Umbilical cord (tissue), 2 donors: ENCODE data around the gene STON1. TPM values are rescaled to one million over a fixed set of nuclear protein-coding genes. Genes with fewer than 3 reads are reported as not detected.
"Not testable (repeated sequence)": the region's sequence is repeated elsewhere in the genome, so short reads cannot be mapped to it uniquely, and the experiment has no call there.

Source experiments
- DNase-seq: peaks from one replicate; pipeline ENCODE4 v3.0.0-alpha.2; 2015; ENCODE audit warnings: low spot score
- total RNA-seq: library from RNA; depleted of rRNA; stranded (reverse); fragments of >200 nt; gene quantifications from one replicate; pipeline ENCODE4 v1.2.3, GENCODE V29; 2014; ENCODE audit warnings: low replicate concordance; ENCODE audit not compliant: insufficient read depth

The STON1 gene
- total RNA-seq, 1 donor from 2014 or later, result 164 TPM

- peak; percentile 69 for DNase-seq
Observed at GRCh38 chr2:48569433-48569832, 39.5 kb downstream of the STON1 start.

- no peak for DNase-seq
Observed at GRCh38 chr2:48572816-48573215, 42.9 kb downstream of the STON1 start.

DNA sequence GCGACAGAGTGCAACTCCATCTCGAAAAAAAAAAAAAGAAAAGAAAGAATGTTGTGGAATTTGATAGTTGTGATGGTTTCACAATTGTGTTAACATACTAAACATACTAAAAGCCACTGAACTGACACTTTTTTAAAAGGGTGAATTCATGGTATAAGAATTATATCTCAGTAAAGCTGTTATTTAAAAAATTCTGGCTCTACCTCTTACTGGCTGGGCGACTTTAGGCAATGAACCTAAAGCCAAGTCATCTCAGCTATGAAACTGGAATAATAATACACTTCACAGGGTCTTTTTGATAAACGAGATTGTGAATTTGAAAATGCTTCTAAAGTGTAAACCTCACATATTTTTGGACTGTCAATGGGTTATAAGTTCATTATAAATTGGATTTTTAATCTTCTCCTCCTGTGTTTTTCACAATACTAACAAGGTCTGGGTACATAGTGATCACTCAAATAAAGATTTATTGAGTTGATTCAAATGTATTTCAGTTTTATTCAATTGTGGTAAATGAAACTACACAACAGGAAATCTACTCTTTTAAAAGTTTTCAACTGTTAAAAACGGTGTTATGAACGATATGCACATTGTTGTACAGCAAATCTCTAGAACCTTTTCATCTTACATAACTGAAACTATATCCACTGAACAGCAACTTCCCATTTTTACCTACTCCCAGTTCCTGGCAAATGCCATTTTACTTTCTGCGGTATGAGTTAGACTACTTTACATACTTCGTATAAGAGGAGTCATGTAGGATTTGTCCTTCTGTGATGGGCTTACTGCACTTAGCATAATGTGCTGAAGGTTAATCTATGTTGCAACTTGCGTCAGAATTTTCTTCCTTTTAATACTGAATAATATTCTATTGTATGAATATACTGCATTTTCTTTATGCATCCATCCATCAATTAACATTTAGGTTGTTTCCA is 44.7 kb downstream of the STON1 start:
- DNase-seq, result no peak

DNA sequence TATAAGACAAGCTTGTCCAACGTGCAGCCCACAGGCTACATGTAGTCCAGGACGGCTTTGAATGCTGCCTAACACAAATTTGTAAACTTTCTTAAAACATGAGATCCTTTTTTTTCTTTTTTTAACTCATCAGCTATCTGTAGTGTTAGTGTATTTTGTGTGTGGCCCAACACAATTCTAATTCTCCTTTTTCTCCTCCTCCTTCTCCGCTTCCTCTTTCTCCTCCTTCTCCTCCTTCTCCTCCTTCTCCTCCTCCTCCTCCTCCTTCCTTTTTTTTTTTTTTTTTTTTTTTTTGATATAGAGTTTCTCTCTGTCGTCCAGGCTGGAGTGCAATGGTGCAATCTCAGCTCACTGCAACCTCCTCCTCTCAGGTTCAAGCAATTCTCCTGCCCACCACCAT is 48.4 kb downstream of the STON1 start:
- DNase-seq, result no peak

DNA sequence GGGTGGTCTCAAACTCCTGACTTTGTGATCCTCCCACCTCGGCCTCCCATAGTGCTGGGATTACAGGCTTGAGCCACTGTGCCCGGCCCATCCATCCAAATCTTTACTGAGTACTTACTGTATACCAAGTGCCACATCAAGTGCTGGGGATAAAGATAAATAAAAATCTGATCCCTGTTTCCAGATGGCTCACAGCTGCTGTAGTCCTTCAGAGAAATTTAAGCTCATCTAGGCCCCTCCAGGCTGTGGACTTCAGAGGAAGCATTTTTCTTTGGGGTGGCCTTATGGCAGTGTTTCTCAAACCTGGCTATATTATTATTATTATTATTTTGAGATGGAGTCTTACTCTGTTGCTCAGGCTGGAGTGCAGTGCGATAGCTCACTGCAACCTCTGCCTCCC is 54.0 kb downstream of the STON1 start:
- no peak for DNase-seq

GRCh38 chr2:48584551-48584950 is 54.6 kb downstream of the STON1 start:
- DNase-seq, result no peak

- DNase-seq, result no peak
Observed at GRCh38 chr2:48586433-48586832, 56.5 kb downstream of the STON1 start.

- no peak for DNase-seq
Observed at GRCh38 chr2:48587560-48587959, 57.6 kb downstream of the STON1 start.

GRCh38 chr2:48587961-48588360 is 58.0 kb downstream of the STON1 start:
- no peak for DNase-seq

- no peak for DNase-seq
Observed at GRCh38 chr2:48588745-48589144, 58.8 kb downstream of the STON1 start.

- DNase-seq, result no peak
Observed at GRCh38 chr2:48589170-48589767, 59.3 kb downstream of the STON1 start.

- no peak for DNase-seq
Observed at GRCh38 chr2:48590017-48590416, 60.1 kb downstream of the STON1 start.

GRCh38 chr2:48592067-48592466 is 62.1 kb downstream of the STON1 start:
- no peak for DNase-seq

DNA sequence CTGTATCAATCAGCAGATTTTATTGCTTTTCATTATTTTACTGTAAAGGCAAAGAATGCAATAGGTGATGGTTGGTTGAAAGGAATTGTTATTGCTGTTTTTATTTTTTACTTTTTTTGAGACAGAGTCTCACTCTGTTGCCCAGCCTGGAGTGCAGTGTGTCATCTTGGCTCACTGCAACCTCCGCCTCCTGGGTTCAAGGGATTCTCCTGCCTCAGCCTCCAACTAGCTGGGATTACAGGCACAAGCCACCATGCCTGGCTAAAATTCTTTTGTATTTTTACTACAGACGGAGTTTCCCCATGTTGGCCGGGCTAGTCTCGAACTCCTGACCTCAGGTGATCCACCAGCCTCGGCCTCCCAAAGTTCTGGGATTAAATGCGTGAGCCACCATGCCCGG is 66.8 kb downstream of the STON1 start:
- DNase-seq, result not testable (repeated sequence)

GRCh38 chr2:48597492-48597891 is 67.5 kb downstream of the STON1 start:
- no peak for DNase-seq

DNA sequence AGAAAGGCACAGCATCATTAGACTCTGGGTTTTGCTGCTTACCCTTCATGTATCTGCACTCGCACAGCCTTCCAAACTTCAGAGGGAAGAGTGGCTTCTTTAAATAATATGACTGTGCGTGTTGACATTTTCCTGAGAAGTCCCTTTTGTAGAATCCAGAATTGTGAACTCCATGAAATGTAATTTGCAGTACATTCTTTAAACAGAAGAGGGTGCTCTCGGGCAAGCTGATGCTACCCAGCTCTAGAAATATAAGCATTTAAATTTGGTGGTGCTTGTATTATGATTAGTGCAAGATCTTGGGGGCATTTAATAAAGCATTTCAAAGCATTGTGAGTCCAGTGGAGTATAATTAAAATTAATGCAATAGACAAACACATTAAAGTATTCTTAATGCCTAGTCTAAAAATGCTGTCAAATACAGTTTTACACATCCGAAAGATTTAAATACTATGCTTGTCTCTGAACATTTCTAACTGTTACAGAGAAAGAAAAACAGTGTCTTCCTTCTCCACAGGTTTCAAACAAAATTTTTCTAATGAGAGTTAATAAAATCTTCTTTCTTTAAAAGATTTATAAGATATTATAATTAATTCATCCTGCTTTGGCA is 70.4 kb downstream of the STON1 start:
- DNase-seq, result peak; percentile 64

GRCh38 chr2:48600917-48601316 is 71.0 kb downstream of the STON1 start:
- DNase-seq, result peak; percentile 49

GRCh38 chr2:48601349-48601748 is 71.4 kb downstream of the STON1 start:
- DNase-seq, result no peak

GRCh38 chr2:48605482-48606175 is 75.7 kb downstream of the STON1 start:
- DNase-seq, result no peak

DNA sequence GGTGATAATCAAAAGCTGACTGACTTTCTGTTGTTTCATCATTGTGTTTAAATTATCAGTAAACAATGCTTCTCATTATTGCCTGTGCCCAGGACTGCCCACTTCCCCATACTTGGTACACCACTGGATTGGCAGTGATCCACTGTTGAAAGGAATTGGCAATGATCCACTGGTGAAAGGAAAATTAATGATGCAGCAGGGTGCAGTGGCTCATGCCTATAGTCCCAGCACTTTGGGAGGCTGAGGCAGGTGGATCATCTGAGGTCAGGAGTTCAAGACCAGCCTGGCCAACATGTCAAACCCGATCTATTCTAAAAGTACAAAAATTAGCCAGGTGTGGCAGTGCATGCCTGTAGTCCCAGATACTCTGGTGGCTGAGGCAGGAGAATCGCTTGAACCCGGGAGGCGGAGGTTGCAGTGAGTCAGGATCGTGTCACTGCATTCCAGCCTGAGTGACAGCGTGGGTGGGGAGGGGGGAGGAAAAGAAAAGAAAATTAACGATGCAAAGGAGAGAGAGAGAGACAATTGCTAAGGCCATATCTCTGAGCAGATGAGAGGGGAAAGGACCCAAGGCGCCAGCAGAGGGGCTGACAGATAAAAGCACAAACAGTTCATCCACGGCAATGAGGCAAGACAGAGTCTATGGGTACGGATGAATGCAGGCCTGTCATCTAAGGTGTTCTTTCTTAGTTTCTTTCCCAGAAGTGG is 77.5 kb downstream of the STON1 start:
- no peak for DNase-seq

GRCh38 chr2:48613211-48613610 is 83.3 kb downstream of the STON1 start:
- DNase-seq, result no peak
